Lung (tissue), 12 donors: Measurements from ENCODE around the gene PTBP3. TPM values are rescaled to one million over a fixed set of nuclear protein-coding genes. Genes with fewer than 3 reads are reported as not detected.
A peak's percentile ranks its signal among the peaks of the same experiment; 100 is the strongest.

Experiments used
- ATAC-seq: fragments of 200-7000 bp; cut with Tn5 transposase; one replicate; pipeline ENCODE4 v1.9.1; 2020; ENCODE audit warnings: moderate number of reproducible peaks; ENCODE audit not compliant: insufficient read depth, low FRiP score
- DNase-seq, 3 donors: peaks; one replicate each; pipeline ENCODE4 v3.0.0-alpha.2; 2013 to 2017
- H3K27ac ChIP-seq, 2 donors: one replicate each; pipeline ENCODE4 v1.5.1; 2013; ENCODE audit warnings: mild to moderate bottlenecking in 2 of 2, moderate library complexity in 2 of 2, control low read depth in 1 of 2, inconsistent platforms in 1 of 2, low read depth in 1 of 2, low read length in 1 of 2
- H3K27me3 ChIP-seq, 3 donors: one replicate each; pipeline ENCODE4 v1.5.1; 2013; ENCODE audit warnings: low read length in 2 of 3; ENCODE audit not compliant: control insufficient read depth in 3 of 3, insufficient read depth in 3 of 3
- H3K36me3 ChIP-seq, 4 donors: one replicate each; pipeline ENCODE4 v1.5.1; 2013; ENCODE audit warnings: low read length in 4 of 4, mild to moderate bottlenecking in 1 of 4, moderate library complexity in 1 of 4; ENCODE audit not compliant: control insufficient read depth in 4 of 4, insufficient read depth in 4 of 4
- H3K4me1 ChIP-seq, 5 donors: one replicate each; pipeline ENCODE4 v1.5.1; 2013; ENCODE audit warnings: low read length in 5 of 5, mild to moderate bottlenecking in 2 of 5, moderate library complexity in 1 of 5; ENCODE audit not compliant: control insufficient read depth in 5 of 5, insufficient read depth in 5 of 5
- H3K4me3 ChIP-seq: one replicate; pipeline ENCODE4 v1.5.1; 2013; ENCODE audit warnings: mild to moderate bottlenecking, control low read depth, moderate library complexity
- H3K9ac ChIP-seq, 2 donors: one replicate each; pipeline ENCODE4 v1.5.1; 2013; ENCODE audit warnings: low read length in 2 of 2, control low read depth in 1 of 2; ENCODE audit not compliant: insufficient read depth in 1 of 2
- H3K9me3 ChIP-seq, 4 donors: one replicate each; pipeline ENCODE4 v1.5.1; 2013; ENCODE audit warnings: low read length in 3 of 4, mild to moderate bottlenecking in 1 of 4, moderate library complexity in 1 of 4; ENCODE audit not compliant: control insufficient read depth in 4 of 4, insufficient read depth in 3 of 4
- WGBS, 2 donors: extraction: QIAGEN DNeasy Blood & Tissue Kit; methylation state at CpG; one replicate each; pipeline ENCODE4 v1.1.7; 2013; 5-methylcytosine and 5-hydroxymethylcytosine counted together
- polyA plus RNA-seq, 2 donors: library from polyadenylated mRNA; stranded (reverse); fragments of 200-250 nt; gene quantifications; one replicate each; pipeline ENCODE4 v1.2.1, GENCODE V29; 2013
- total RNA-seq, 2 donors: library from RNA; depleted of rRNA in 1 of 2; stranded (reverse); fragments of >200 nt in 1 of 2; gene quantifications; one replicate each; pipeline ENCODE4 v1.2.1, GENCODE V29; 2014 to 2021
- TF ChIP-seq, protein P1 (sequence below): IDR thresholded peaks from 2 replicates; pipeline ENCODE4 v1.5.1; 2012; ENCODE audit warnings: mild to moderate bottlenecking; ENCODE audit errors: control extremely low read depth, extremely low read depth
- donor health status: control.
- donor health status: control.
- donor health status: Bipolar disorder and iron deficiency.
- donor health status: healthy.
- donor health status: DM: yes; HTN: yes; CAD: no.

PTBP3 gene
- total and polyA plus RNA-seq, 4 donors, result 12.4 to 75.1 (median 46.8) TPM

DNA sequence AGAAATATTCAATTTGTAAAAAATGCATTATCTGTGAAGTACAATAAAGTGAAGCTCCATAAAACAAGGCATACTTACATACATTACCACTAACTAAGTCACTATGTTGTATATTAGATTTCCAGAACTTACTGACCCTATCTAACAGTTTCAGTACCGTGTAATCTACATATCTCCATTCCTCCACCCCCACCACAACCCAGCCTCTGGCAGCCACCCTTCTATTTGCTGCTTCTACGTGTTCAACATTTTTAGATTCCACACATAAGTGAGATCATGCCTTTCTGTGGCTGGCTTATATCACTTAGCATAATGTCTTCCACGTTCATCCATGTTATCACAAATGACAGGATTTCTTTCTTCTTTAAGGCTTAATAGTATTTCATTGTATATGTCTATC lies 31.3 kb upstream of the PTBP3 start:
- no peak for ATAC-seq
- Histone ChIP-seq H3K4me1 (no peaks in the 10 kb centered on the region), H3K9me3 (peaks cover 0 to 4% (median 1%) of the 10 kb centered on the region in 4 donors), H3K36me3 (peaks cover 0 to 2% (median 0%) of the 10 kb centered on the region in 4 donors), H3K27me3 (no peaks in the 10 kb centered on the region), H3K9ac (no peak overlapping the region), H3K27ac (no peak overlapping the region), H3K4me3 (no peak overlapping the region)
- WGBS, 2 donors, result 62 to 78% methylated on average over 3 of the region's 3 CpGs
- no peak for DNase-seq
- TF ChIP-seq, protein P1, sequence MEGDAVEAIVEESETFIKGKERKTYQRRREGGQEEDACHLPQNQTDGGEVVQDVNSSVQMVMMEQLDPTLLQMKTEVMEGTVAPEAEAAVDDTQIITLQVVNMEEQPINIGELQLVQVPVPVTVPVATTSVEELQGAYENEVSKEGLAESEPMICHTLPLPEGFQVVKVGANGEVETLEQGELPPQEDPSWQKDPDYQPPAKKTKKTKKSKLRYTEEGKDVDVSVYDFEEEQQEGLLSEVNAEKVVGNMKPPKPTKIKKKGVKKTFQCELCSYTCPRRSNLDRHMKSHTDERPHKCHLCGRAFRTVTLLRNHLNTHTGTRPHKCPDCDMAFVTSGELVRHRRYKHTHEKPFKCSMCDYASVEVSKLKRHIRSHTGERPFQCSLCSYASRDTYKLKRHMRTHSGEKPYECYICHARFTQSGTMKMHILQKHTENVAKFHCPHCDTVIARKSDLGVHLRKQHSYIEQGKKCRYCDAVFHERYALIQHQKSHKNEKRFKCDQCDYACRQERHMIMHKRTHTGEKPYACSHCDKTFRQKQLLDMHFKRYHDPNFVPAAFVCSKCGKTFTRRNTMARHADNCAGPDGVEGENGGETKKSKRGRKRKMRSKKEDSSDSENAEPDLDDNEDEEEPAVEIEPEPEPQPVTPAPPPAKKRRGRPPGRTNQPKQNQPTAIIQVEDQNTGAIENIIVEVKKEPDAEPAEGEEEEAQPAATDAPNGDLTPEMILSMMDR, result no peak

DNA sequence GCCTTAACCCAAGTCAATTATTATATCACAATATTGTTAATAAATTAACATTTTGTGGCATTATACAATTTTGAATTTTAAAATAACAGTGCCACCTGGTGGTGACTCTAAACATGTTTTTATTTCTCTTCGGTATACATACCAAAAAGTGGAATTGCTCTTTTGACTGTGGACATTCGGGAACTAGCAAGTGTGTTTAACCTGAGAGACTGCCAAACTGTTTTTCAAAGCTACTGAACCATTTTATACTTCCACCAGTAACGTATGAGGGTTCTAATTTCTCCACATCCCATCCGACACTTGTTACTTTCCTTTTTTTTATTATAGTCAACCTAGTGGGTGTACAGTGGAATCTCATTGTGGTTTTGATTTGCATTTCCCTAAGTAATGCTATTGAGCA lies 28.2 kb upstream of the PTBP3 start:
- peak in 2 of 3 donors; percentile 68 to 75 for DNase-seq
- Histone ChIP-seq H3K9ac (no peak overlapping the region), H3K4me1 (no peaks in the 10 kb centered on the region), H3K9me3 (peaks cover 0 to 2% (median 0%) of the 10 kb centered on the region in 4 donors), H3K4me3 (no peak overlapping the region), H3K27ac (no peak overlapping the region), H3K36me3 (no peaks in the 10 kb centered on the region), H3K27me3 (no peaks in the 10 kb centered on the region)
- TF ChIP-seq, protein P1, result no peak
- ATAC-seq, result no peak
- whole genome bisulfite sequencing, 2 donors, result 12% methylated on average over 4 of the region's 4 CpGs

DNA sequence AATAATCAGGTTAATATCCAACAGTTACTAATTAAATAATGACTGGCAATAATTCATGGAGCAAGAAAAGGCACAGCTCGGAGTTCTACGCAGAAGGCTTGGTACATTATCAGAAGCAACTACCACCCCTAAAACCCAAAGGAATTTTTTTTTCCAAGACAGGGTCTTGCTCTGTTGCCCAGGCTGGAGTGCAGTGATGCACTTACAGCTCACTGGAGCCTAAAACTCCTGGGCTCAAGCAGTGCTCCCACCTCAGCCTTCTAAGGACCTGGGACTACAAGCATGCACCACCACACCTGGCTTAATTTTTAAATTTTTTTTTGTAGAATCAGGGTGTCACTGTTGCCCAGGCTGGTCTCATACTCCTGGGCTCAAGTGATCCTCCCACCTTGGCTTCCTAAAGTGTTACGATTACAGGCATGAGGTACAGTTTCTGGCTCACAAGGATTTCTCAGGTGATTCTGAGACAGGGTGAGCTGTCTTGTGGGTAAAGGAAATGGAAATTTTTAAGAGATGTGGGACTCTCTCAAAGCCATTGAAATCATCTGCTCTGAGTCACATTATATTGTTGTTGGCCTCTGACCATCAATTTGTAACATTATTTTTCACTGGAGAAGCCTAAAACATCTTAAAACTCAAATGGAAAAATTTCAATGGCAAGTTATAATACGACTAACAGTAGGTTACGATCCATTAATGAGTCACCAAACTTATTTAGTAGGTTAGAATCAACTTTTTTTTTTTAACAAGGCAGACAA lies 26.8 kb upstream of the PTBP3 start:
- no peak overlapping the region for H3K4me3 ChIP-seq
- DNase-seq, result no peak
- ATAC-seq, result no peak
- no peak overlapping the region for H3K9ac ChIP-seq
- H3K4me1 ChIP-seq, result peaks cover 0 to 1% (median 0%) of the 10 kb centered on the region in 5 donors
- no peaks in the 10 kb centered on the region for H3K9me3 ChIP-seq
- WGBS, 2 donors, result 85 to 94% methylated on average over 5 of the region's 5 CpGs
- H3K27ac ChIP-seq, result no peak overlapping the region
- TF ChIP-seq, protein P1, result no peak
- H3K27me3 ChIP-seq, result no peaks in the 10 kb centered on the region
- H3K36me3 ChIP-seq, result no peaks in the 10 kb centered on the region
